PC-9 (cell line): ENCODE results near the gene SCGB3A1.

Source experiments
- CTCF ChIP-seq: fragments of 200-600 bp; sonication (generic); conservative IDR thresholded peaks from 2 replicates; pipeline ENCODE4 v1.6.1; 2017; ENCODE audit warnings: mixed run types, antibody characterized with exemption, mild to moderate bottlenecking, moderate library complexity
- EZH2 ChIP-seq: fragments of 200-600 bp; sonication (generic); IDR thresholded peaks from 2 replicates; pipeline ENCODE4 v1.8.0; 2017; ENCODE audit warnings: antibody characterized with exemption, low read depth

- TF ChIP-seq EZH2 (no peak), CTCF (no peak)
Measured at GRCh38 chr5:180601591-180602480, 10.5 kb upstream of the SCGB3A1 start.
